Liver (tissue), 3 donors: ENCODE results near the gene NDUFB7.

Experiments
- CTCF ChIP-seq: fragments of 150-350 bp; IDR thresholded peaks from 2 replicates; pipeline ENCODE4 v1.5.1; 2017; ENCODE audit warnings: improper control_type of control experiment, low read depth, low read length; ENCODE audit not compliant: missing input control
- HNF4A ChIP-seq, 2 donors: conservative IDR thresholded peaks; 2 replicates each; pipeline ENCODE4 v1.6.1; 2016; ENCODE audit warnings: antibody characterized with exemption in 2 of 2, mild to moderate bottlenecking in 2 of 2
- REST ChIP-seq: IDR thresholded peaks from 2 replicates; pipeline ENCODE4 v1.6.1; 2016; ENCODE audit warnings: antibody characterized with exemption, mild to moderate bottlenecking
- SP1 ChIP-seq: IDR thresholded peaks from 2 replicates; pipeline ENCODE4 v1.6.1; 2018; ENCODE audit warnings: antibody characterized with exemption, mild to moderate bottlenecking
- TAF1 ChIP-seq: conservative IDR thresholded peaks from 2 replicates; pipeline ENCODE4 v1.6.1; 2016; ENCODE audit warnings: antibody characterized with exemption, mild to moderate bottlenecking
- ZBTB33 ChIP-seq: IDR thresholded peaks from 2 replicates; pipeline ENCODE4 v1.6.1; 2016; ENCODE audit warnings: antibody characterized with exemption
- donor health status: healthy.
- donor health status: healthy.

GRCh38 chr19:14563590-14563926 is 8.3 kb downstream of the NDUFB7 start:
- TF ChIP-seq CTCF: no peak
- no peak for TF ChIP-seq ZBTB33
- no peak for TF ChIP-seq TAF1
- TF ChIP-seq HNF4A (conservative IDR thresholded peaks at IDR 0.05): no peak
- no peak for TF ChIP-seq SP1
- no peak for TF ChIP-seq REST
